Measurements from ENCODE around the gene MICAL3. TPM values are rescaled to one million over a fixed set of nuclear protein-coding genes. Genes with fewer than 3 reads are reported as not detected.

Gene MICAL3
- total and polyA plus RNA-seq, 5 experiments from 2014 or later = 0.90 to 27.3 (median 1.3) TPM

GRCh38 chr22:17754233-17754925 lies 270.0 kb downstream of the MICAL3 start:
- Mint-ChIP-seq H3K4me1 (peaks cover 9 to 24% (median 23%) of the 10 kb centered on the region in 4 donors), H3K4me3 (no peak overlapping the region), H3K27ac (peak overlapping the region in 9 of 10 donors; percentile 18 to 77 (median 60)), H3K9me3 (no peaks in the 10 kb centered on the region), H3K36me3 (peaks cover 0 to 14% (median 2%) of the 10 kb centered on the region in 3 donors), H3K27me3 (no peaks in the 10 kb centered on the region)
- ATAC-seq (peak; percentile 66 to 67), DNase-seq (peak in 6 of 10 donors; percentile 35 to 70 (median 44))
- POLR2A ChIA-PET = interaction anchor here (1.9 kb wide), 1 partner anchor 31 kb away, joined by 5 read pairs; no protein-coding TSS in a partner anchor

DNA sequence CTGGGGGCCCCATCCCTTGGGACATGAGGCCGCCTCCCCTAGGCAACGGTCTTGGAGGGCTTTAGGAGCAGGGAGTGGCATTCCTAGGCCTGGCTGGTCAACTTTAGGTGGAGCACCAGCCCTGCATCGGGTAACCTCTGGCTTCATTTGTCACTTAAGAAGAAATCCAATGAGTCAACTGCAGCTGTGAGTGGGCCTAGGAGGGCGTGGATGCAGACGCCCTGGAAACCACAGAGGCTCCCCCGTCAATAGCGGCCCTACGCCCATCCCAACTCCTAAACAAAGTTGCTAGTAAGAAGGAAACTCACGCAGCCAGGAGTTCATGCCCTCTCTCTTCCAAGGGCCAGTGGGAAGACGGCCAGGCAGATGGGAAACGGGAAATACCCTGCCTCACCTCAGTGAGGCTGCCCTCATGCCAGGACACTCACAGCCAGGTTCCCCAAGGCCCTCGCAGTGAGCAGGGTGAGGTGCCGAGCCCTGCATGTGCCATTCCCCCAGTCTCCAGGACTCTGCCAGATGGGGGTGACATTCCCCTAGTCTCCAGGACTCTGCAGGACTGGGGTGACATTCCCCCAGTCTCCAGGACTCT lies 270.9 kb downstream of the MICAL3 start:
- POLR2A ChIA-PET = interaction anchor here (1.9 kb wide), 1 partner anchor 32 kb away, joined by 5 read pairs; no protein-coding TSS in a partner anchor
- Mint-ChIP-seq H3K27me3 (no peaks in the 10 kb centered on the region), H3K9me3 (no peaks in the 10 kb centered on the region), H3K36me3 (peaks cover 0 to 14% (median 4%) of the 10 kb centered on the region in 3 donors), H3K4me1 (peaks cover 9 to 22% (median 20%) of the 10 kb centered on the region in 4 donors), H3K27ac (peak overlapping the region in 1 of 10 donors; percentile 27), H3K4me3 (no peak overlapping the region)
- no peak for ATAC-seq
- no peak for DNase-seq

DNA sequence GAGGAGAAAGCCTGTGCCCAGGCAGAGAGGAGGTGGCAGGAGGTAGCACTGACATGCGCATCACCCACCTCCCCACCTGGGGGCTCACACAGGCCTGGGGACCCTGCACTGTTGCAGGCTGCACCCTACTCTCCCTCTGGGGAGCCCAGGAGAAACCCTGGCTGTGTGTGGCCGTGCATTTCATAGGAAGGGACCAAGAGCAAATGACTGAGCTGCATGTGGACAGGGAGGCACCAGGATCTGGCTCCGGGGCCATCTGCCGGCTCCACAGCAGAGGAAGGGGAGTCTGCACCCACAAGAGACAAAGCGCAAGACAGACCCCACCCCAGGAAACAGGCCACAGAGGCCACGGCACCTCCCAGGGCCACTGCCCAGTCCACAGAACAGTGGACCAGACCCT lies 272.8 kb downstream of the MICAL3 start:
- H3K4me1 Mint-ChIP-seq = peaks cover 7 to 16% (median 12%) of the 10 kb centered on the region in 4 donors
- H3K27ac Mint-ChIP-seq = peak overlapping the region in 1 of 10 donors; percentile 4
- no peak overlapping the region for H3K4me3 Mint-ChIP-seq
- ATAC-seq (no peak), DNase-seq (no peak)
- H3K27me3 Mint-ChIP-seq = no peaks in the 10 kb centered on the region
- H3K36me3 Mint-ChIP-seq = peaks cover 0 to 21% (median 4%) of the 10 kb centered on the region in 3 donors
- POLR2A ChIA-PET = interaction anchor here (1.1 to 1.4 kb wide), 2 partner anchors 9 to 16 kb away, joined by 4 to 5 read pairs; no protein-coding TSS in a partner anchor
- H3K9me3 Mint-ChIP-seq = no peaks in the 10 kb centered on the region

GRCh38 chr22:17749605-17750395 lies 274.6 kb downstream of the MICAL3 start:
- no peak for ATAC-seq
- DNase-seq = no peak
- Mint-ChIP-seq H3K27ac (peak overlapping the region in 3 of 10 donors; percentile 34 to 59 (median 53)), H3K4me1 (peaks cover 3 to 23% (median 10%) of the 10 kb centered on the region in 4 donors), H3K9me3 (no peaks in the 10 kb centered on the region), H3K36me3 (peaks cover 0 to 18% (median 4%) of the 10 kb centered on the region in 3 donors), H3K4me3 (no peak overlapping the region), H3K27me3 (no peaks in the 10 kb centered on the region)
- POLR2A ChIA-PET = no interaction called here

DNA sequence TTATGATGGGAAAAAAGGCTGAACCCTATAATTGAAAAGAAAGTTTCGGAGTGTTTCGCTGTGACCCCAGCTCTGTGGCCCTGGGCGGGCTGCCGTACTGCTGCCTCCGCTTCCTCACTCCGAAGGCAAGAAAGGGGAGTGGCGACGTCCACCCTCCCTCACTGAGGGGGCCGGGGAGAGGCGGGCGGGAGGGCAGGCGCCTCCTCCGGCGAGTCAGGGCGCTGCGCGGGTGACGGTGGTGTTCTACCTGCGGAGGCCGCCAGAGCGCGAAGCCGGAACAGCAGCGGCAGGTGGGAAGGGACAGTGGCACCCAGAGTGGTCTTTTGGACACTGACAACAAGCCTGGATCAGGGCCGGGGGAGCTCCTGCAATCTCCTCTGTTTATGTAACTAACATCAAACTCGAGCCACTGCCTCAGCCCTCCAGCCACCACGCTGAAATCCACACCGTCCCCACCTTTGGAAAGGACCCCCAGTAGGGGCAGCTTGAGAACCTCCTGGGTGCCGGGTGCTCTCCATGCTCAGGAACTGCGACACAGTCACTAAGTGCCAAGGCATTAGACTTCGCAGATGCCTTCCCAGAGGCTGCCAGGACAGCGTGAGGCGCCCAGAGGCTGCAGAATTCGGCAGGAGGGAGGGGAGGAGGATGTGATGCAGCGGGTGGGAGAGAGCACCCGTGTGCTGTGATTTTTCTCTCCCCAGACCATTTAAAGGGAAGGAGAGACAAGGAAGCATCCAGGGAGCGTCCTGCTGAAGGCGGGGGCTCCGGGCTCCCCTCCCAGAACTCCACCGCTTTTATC lies 275.6 kb downstream of the MICAL3 start:
- no peaks in the 10 kb centered on the region for H3K9me3 Mint-ChIP-seq
- POLR2A ChIA-PET = no interaction called here
- H3K36me3 Mint-ChIP-seq = peaks cover 0 to 16% (median 4%) of the 10 kb centered on the region in 3 donors
- no peak overlapping the region for H3K27ac Mint-ChIP-seq
- ATAC-seq = peak in 1 of 2 donors; percentile 27
- H3K4me1 Mint-ChIP-seq = peaks cover 2 to 20% (median 5%) of the 10 kb centered on the region in 4 donors
- no peaks in the 10 kb centered on the region for H3K27me3 Mint-ChIP-seq
- DNase-seq = no peak
- H3K4me3 Mint-ChIP-seq = no peak overlapping the region

- H3K4me3 Mint-ChIP-seq = no peak overlapping the region
- no peaks in the 10 kb centered on the region for H3K27me3 Mint-ChIP-seq
- no peak for ATAC-seq
- peak overlapping the region in 4 of 10 donors; percentile 18 to 70 (median 36) for H3K27ac Mint-ChIP-seq
- H3K4me1 Mint-ChIP-seq = peaks cover 3 to 15% (median 5%) of the 10 kb centered on the region in 4 donors
- no peak for DNase-seq
- POLR2A ChIA-PET = no interaction called here
- H3K36me3 Mint-ChIP-seq = peaks cover 0 to 18% (median 4%) of the 10 kb centered on the region in 3 donors
- no peaks in the 10 kb centered on the region for H3K9me3 Mint-ChIP-seq
Observed at GRCh38 chr22:17746916-17747315, 277.4 kb downstream of the MICAL3 start.

- no peaks in the 10 kb centered on the region for H3K27me3 Mint-ChIP-seq
- ATAC-seq (no peak), DNase-seq (no peak)
- H3K4me1 Mint-ChIP-seq = peaks cover 3 to 16% (median 7%) of the 10 kb centered on the region in 4 donors
- no peaks in the 10 kb centered on the region for H3K9me3 Mint-ChIP-seq
- H3K4me3 Mint-ChIP-seq = no peak overlapping the region
- POLR2A ChIA-PET = interaction anchor here (1.5 kb wide), 1 partner anchor 41 kb away, joined by 4 read pairs; no protein-coding TSS in a partner anchor
- peak overlapping the region in 7 of 10 donors; percentile 2 to 88 (median 53) for H3K27ac Mint-ChIP-seq
- H3K36me3 Mint-ChIP-seq = peaks cover 0 to 26% (median 2%) of the 10 kb centered on the region in 3 donors
Observed at GRCh38 chr22:17744430-17744829, 279.9 kb downstream of the MICAL3 start.

GRCh38 chr22:17743661-17744411 lies 280.5 kb downstream of the MICAL3 start:
- POLR2A ChIA-PET = interaction anchor here (1.4 to 1.5 kb wide), 2 partner anchors 8 to 42 kb away, joined by 4 to 5 read pairs; no protein-coding TSS in a partner anchor
- no peak overlapping the region for H3K4me3 Mint-ChIP-seq
- H3K9me3 Mint-ChIP-seq = no peaks in the 10 kb centered on the region
- peak overlapping the region in 4 of 10 donors; percentile 10 to 54 (median 44) for H3K27ac Mint-ChIP-seq
- ATAC-seq = no peak
- H3K4me1 Mint-ChIP-seq = peaks cover 3 to 16% (median 7%) of the 10 kb centered on the region in 4 donors
- H3K27me3 Mint-ChIP-seq = no peaks in the 10 kb centered on the region
- H3K36me3 Mint-ChIP-seq = peaks cover 0 to 31% (median 0%) of the 10 kb centered on the region in 3 donors
- no peak for DNase-seq

DNA sequence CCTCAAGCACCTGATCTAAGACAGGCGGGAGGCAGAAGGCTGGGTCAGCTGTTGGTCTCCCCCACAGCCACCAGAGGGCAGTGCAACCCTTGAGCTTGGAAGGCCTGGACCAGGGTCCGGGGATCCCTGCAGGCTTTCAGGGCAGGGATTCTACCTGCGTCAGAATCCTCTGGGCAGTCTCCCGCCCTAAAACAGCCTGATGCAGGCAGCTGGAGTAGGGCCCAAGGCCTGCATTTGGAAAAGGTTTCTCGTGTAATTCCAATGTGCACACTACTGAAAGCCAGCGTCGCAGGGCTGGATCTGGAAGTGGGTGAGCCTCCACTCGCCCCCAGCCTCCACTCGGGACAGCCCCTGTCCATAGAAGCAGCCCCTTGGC lies 281.8 kb downstream of the MICAL3 start:
- Mint-ChIP-seq H3K36me3 (peaks cover 0 to 40% (median 0%) of the 10 kb centered on the region in 3 donors), H3K27me3 (no peaks in the 10 kb centered on the region), H3K4me1 (peaks cover 3 to 16% (median 7%) of the 10 kb centered on the region in 4 donors)

GRCh38 chr22:17741866-17742526 lies 282.4 kb downstream of the MICAL3 start:
- no peak for ATAC-seq
- H3K27me3 Mint-ChIP-seq = no peaks in the 10 kb centered on the region
- DNase-seq = peak in 1 of 10 donors; percentile 7
- H3K4me3 Mint-ChIP-seq = no peak overlapping the region
- POLR2A ChIA-PET = interaction anchor here (1.4 to 2.2 kb wide), 2 partner anchors 10 to 43 kb away, joined by 5 to 10 read pairs; no protein-coding TSS in a partner anchor
- peaks cover 0 to 44% (median 0%) of the 10 kb centered on the region in 3 donors for H3K36me3 Mint-ChIP-seq
- no peaks in the 10 kb centered on the region for H3K9me3 Mint-ChIP-seq
- peak overlapping the region in 2 of 10 donors; percentile 56 to 70 for H3K27ac Mint-ChIP-seq
- H3K4me1 Mint-ChIP-seq = peaks cover 3 to 16% (median 7%) of the 10 kb centered on the region in 4 donors

More for the DNA sequence above, 281.8 kb downstream of the MICAL3 start:
- Mint-ChIP-seq H3K4me3 (no peak overlapping the region), H3K27ac (peak overlapping the region in 5 of 10 donors; percentile 24 to 71 (median 70)), H3K9me3 (no peaks in the 10 kb centered on the region)
- POLR2A ChIA-PET = interaction anchor here (0.7 to 2.2 kb wide), 3 partner anchors 9 to 43 kb away, joined by 3 to 10 read pairs (median 5); no protein-coding TSS in a partner anchor
- peak; percentile 76 to 88 for ATAC-seq
- peak; percentile 48 to 73 (median 59) for DNase-seq
